Measurements from ENCODE around the gene IL17D.

DNA sequence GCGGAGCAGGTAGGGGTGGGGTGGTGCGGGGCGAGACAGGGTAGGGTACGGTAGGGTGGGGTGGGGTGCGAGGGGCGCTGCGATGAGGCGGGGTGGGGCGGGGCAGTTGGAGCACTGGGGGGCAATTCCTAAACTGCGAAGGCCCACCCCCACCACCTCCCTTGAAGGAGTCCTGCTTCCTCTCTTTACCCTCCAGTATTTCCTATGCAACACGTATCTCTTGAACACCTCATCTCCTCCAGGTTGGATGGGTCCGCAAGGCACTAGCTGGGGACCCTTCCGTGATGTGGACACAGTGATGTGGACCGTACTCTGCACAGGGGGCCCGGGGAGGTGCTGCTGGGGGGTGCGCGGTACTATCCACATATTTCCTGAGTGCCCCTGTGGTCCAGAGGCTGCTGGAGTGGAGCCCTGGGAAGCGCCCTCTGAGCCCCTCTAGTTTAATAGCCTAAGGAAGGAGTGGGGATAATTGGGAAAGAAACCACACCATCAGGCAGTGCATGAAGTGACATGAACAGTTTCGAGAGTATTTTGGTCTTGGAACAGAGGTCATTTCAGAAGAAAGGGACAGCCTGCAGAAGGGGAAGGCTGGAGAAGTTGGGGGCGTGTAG is 1.1 kb downstream of the IL17D start:
- no peak for TF ChIP-seq CTCF (IDR thresholded peaks at IDR 0.05)
- no peak for TF ChIP-seq POLR2AphosphoS5 (IDR thresholded peaks at IDR 0.05)
